ENCODE data around the gene GPC6.

The GPC6 gene

DNA sequence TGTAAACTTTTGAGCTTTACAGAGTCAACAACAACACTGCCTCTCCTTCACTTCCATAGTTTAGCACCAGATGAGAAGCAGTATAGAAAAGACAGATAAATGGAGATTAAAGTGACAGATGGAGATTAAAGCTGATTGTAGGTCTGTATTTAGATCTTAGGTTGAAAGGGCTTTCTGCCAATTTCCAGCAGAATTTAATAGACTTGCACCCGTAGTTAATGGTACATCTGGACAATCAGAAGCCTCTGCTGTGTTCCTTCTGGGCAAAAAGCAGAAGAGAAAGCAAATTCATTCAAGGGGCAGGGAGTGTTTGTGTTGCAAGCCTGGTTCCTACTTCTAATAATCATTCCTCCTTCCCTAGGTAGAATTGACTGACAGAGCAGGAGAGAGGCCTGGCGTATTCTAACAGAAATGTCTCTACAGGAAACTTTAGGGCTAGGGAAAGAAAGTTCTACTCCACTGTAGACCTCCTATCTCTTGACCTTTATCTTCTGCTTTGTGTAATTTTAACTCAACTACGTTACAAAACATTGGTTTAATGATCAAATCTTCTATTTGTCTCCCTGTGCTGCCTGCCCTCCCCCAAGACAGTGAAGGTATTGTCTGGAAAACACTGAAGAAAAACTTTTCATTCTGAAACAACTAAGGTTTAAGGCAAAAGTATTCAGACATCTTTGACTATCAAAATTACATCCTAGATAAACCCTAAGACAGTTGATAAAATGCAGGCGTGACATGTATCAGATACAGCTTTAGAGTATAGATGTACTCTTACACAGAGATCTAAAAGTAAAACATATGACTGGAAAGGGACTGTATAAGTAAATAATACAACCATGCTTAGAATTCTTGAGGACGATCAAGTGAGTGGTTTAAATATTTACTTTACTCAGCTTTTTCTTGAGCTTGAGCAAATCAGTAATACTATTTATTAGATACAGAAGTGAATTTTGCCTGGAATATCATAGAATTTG lies 44.4 kb downstream of the GPC6 start:
- DNase-seq (ENCODE audit: low spot score): no peak

DNA sequence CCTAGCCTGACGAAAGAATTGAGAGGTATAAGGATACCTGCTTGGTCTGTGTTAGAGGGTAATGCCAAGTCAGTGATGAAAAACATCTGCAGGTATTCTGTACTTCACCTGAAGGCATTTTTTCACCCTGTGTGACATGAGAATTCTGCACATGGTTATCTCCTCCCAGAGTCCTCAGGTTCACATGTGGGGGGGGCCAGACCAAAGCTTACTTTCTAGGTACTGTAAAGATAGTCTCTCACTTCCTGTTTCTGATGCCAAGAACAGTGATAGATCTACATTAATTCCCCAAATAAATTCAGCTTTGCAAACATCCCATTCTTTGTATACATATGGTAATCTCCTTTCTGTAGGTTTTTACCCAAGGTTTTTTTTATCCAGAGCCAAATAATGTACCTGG lies 53.4 kb downstream of the GPC6 start:
- DNase-seq (ENCODE audit: low spot score): no peak

DNA sequence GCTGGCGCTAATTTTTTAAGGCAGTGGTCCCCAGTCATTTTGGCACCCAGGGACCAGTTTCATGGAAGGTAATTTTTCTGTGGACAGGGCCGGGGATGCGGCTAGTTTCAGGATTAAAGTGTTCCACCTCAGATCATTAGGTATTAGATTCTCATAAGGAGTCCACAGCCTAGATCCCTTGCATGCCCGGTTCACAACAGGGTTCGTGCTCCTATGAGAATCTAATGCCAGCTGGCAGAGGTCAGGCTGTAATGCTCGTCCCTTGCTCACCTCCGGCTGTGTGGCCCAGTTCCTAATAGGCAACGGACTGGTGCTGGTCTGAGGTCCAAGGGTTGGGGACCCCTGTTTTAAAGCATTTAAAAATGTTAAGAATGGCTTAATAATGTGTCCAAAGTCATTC lies 54.1 kb downstream of the GPC6 start:
- no peak for DNase-seq (ENCODE audit: low spot score)

DNA sequence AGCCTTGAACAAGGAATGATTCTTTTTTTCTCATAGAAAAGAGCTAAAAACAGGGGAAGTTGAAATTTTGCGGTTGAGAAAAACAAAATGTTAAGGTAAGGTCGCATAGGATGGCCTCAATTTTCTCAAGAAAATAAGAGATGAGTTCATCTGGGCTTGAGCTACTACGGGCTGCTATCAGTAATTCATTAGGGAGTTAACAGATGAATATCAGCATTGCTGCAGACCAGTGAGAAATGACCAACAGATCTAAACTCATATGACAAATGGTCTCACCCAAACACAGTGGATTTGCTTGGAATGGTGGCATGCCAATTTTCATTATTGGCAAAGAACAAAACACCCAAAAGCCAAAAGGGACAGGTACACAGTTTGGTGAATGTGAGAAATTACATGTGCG lies 56.6 kb downstream of the GPC6 start:
- DNase-seq (ENCODE audit: low spot score): no peak

DNA sequence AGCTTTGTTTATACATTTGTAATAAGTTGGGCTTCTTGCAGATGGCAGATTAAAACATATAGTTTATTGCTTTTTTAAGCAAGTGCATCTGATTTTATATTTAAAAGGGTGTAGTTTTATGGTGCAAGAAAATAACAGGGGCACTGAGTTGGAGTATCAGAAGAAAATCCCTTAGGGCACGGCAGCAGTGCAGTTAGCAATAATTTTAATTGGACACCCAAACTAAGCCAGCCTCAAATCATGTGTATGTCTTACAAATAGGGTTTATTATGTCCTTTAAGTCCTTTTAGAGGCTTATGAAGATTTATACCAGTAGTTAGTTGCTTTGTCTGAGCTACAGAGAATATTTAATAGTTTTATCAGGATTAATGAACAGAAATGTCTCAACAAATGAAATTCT lies 57.5 kb downstream of the GPC6 start:
- no peak for DNase-seq (ENCODE audit: low spot score)

DNA sequence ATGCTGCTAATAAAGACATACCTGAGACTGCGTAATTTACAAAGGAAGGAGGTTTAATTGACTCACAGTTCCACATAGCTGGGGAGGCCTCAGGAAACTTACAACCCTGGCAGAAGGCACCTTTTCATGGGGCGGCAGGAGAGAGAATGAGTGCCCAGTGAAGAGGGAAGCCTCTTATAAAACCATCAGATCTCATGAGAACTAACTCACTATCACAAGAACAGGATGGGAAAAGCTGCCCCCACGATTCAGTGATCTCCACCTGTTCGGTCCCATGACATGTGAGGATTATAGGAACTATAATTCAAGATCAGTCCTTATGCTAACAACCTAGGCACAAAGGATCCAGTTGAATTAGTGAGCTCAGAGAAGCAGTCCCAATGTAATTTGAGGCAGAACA lies 59.4 kb downstream of the GPC6 start:
- no peak for DNase-seq (ENCODE audit: low spot score)

DNA sequence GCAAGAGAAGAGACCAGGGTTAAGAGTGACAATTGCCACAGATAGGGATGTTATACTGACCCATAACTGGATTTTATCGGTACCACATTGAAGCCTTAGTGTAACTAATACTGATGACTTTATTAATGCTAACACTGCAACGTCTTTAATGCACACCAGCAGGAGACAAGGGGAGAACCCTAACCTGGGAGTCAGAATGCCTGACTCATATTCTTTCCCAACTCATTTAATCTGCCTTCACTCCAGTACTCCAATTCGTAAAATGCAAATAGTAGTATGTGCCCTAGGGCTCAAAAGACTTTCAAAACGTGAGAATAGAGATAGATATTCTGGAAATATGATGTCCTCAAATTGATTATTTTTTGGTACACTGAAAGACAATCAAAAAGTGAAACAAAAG lies 62.4 kb downstream of the GPC6 start:
- no peak for DNase-seq (ENCODE audit: low spot score)

DNA sequence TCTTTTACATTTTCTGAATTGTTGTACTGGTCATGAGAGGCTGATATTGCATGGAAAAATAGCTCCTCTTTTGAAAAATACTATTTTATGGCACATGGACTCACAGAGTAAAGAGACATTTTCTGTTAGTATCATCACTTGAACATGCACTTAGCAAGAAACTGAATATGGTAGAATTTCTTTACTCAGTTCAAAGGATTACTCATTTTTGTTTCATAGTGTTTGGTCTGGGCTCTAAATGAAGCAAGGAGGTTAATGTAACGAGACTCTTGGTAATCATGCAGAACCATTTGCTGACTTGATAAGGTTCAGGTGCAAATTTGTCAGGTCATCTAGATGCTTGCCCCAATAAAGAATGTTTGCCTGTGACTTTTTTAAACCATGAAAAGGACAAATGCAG lies 63.2 kb downstream of the GPC6 start:
- no peak for DNase-seq (ENCODE audit: low spot score)

DNA sequence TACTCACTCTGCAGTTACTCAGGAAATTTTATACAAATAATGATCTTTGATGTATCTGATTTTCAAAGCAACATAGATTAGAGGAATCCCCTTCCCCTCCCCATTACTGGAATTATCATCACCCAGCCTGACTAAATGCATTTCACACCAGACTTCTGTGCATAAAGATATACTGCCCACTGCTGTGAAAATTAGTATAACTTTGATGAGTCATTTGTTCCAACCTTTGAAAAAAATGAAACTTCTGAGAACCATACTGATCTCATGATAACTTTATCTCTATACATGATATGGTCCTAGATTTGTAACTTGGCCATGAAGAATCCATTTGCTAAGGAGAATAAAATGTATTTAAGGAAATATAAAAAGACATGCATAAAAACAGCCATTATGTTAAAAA lies 63.9 kb downstream of the GPC6 start:
- no peak for DNase-seq (ENCODE audit: low spot score)

DNA sequence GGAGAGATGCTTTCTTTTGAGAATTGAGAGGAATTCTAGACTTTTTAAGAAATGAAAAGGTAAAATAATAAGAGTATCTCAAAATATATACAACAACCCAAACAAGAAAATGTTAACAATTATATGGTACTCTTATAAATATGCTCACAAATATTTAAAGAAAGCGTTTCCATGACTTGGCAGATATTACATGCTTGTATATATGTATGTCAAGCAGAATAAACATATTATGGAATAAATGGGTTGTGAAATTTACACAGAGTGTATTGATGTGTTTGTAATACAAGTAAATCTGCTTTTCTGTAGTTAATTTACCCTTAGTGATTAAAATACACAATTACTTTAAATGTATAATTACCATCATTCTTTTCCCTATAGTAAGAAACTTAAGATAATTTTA lies 65.8 kb downstream of the GPC6 start:
- DNase-seq (ENCODE audit: low spot score): no peak

DNA sequence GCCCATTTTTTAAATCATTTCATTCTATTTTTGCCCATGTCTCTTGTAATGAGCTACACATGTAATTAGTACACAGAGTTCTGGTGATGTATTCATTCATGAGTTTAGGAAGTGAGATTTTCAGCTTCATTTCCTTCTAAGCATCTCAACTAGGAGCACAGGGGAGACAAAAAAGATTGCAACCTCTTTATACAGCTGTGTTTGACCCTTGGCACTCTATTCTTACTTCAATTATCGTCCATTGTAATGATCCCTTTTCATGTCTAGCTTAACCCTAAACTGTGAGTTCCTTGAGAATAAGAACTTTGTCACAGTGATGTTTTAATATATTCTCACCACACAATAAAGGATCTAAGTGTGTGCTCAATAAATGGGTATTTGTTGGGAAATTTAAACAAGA lies 67.1 kb downstream of the GPC6 start:
- no peak for DNase-seq (ENCODE audit: low spot score)

DNA sequence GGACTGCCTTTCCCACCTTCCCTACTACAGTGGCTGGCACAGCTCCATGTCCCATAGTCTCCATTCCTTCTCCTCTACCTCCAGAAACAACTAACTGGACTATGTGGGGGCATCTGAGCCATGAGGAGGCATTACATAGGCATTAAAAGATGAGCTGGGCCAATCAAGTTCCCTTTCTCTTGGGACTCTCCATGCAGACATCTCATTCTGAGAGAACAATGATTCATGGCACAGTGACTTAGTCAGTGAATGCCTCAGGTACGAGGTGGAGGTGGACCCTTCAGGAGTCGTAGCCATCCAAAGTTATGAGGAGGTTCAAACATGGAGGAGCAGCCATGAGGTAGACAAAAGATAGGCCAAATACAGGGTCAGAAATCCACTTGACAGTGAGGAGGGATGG lies 70.0 kb downstream of the GPC6 start:
- DNase-seq (ENCODE audit: low spot score): no peak

DNA sequence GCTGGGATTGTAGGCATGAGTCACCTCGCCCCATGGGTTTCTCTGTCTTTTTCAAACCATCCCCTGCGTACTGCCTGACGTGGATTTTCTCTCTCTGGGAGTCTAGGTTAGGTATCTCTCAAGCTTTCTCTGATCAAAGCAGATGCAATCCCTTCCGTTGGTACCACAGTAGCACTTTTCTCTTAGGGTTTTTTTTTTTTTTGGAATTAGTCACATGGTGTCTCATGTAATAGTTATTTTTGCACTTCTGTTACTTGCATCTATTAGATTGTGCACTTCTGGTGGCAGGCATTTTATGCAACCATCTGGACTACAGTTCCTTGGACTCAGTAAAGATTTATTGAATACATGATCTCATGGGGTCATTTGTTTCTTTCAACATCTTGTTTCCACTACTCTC lies 72.1 kb downstream of the GPC6 start:
- DNase-seq (ENCODE audit: low spot score): no peak

DNA sequence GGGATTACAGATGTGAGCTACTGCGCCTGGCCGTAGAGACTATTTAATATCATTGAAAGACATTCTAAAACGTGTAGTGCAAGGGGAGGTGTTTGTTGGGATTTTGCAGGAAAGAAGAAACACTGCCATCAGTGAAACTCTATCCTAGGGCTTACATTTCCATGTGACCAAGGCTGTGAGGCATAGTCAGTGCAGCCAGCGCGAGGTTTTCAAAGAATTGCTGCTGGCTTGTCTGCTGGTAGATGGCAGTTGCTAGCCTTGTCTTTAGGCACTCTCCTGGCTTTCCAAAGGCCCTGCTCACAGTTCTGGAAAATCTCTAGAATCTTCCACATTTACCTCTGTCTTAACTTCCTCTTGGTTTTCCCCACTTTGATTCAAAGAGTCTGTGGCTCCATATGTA lies 77.5 kb downstream of the GPC6 start:
- no peak for DNase-seq (ENCODE audit: low spot score)

DNA sequence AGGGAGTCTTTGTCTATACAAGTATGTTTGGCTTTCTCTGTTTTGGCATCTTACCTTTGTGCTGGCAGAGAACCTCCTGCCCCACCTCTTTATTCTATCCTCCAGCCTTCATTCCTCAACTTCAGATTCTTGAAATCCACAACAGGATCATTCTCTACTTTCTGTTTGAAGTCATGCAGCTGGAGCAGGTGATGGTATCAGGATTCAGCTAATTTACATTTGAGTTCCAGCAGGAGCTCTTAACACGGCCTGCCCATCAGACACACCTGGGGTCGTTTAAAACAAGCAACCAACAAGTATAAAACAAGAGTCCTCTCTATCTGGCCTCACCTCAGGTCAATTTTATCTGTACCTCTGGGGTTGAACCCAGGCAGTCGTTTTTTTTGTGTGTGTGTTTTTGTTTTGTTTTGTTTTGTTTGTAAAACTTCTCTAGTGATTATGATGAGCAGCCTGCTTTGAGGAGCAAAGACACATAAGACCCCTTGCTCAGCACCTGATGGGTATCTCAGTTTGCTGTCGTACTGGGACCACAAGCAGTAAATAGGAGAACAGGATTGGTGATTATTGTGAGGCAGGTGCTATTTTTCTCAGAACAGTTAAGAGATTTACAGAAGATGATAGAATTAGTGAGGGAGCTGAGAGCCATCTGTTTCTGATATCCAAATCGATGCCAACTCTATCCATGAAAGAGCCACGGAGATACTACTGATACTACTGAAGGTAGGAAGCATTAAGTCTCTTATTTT lies 78.4 kb downstream of the GPC6 start:
- no peak for DNase-seq (ENCODE audit: low spot score)

DNA sequence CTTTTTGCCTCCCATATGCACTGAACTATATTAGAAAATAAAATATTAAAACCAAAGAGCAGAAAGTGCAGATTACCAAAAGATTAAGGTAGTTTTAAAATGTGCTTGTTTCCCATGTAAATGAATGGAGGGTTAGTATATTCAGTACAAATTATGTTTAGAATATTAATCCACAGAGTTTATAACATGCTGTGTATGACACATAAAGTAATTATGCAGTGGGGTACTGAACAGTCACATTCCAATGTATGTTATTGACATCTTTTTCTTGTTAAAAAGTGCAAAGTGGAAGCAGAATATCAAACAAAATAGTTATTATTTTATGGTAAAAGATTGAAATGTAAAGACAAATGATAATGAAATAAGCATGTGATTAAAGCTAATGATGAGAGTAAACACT lies 79.3 kb downstream of the GPC6 start:
- DNase-seq (ENCODE audit: low spot score): no peak

DNA sequence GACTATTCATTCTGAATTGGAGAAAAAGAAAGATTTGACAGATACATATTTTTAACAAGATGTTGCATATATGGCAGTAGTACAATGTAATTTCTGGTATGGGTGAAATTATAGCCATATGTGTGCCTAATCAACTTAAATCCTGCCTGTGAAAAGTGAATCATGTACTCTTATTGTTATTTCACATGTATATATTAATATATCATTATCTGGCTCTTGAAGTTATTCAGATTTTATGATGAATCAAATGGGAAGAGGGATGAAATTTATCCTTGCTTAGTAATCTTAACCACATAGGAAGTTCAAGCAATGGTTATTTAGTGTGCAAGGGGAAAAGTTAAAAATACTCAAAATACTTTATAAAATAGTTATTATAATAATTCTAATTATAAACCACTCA lies 80.5 kb downstream of the GPC6 start:
- DNase-seq (ENCODE audit: low spot score): no peak

DNA sequence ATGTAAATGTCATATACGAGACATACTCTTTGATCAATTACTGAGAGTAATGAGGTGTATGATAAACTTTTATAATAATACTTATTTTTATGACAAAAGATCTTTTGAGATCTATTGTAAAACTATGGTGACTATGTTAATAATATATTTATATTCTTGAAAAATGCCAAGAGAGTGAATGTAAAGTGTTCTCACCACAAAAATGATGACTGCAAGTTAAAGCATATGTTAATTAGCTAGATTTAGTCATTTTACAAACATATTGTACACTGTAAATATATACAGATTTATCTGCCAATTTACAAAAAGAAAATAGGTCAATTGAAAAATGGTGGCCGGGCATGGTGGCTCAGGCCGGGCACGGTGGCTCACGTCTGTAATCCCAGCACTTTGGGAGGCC lies 81.0 kb downstream of the GPC6 start:
- DNase-seq (ENCODE audit: low spot score): no peak

DNA sequence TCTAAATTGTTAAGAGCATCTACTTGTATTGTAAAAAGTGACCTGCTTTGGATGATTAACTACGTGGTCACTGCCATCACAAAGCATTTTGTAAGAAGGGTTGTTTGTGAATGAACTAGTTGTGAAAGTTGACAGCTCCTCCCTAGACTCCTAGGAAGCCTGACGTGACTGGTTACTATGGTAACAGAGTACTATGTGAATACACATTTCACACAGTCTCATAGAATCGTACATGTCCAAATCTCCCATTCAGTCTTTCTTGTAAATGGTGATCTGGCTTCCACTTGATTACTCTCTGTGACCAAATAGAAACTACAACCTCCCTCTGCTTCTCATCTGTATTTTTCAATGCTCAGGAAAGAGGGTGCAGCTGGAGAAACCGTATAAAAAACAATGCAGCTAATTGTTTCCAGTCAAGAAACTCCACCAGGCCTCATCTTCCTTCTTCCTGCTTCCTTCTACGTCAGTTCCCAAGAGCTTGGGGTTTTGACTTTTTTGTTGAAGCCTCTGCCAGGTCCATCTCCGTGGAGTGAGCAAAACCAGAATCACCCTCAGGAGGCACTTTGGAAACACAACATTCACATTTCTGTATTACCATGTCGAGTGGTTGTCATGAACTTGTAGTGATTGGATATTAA lies 83.4 kb downstream of the GPC6 start:
- no peak for DNase-seq (ENCODE audit: low spot score)

DNA sequence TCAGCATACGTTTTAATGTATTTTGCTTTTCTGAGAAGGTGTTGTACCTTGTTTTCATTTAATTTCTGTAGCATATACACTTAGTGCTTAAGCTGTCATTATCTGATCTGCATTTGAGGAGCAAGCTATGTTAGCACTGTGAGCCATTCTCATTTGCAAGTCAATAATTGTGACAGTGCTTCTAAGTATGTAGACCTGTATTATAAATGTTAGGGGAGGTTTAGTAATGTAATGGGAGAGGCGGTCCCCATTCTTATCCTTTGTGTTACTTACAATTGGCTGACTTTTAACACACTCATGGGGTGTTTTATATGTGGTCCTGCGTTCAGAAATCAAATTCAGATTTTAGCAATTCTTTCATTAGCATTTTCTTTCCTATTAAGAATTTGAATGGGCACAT lies 90.2 kb downstream of the GPC6 start:
- DNase-seq (ENCODE audit: low spot score): no peak

DNA sequence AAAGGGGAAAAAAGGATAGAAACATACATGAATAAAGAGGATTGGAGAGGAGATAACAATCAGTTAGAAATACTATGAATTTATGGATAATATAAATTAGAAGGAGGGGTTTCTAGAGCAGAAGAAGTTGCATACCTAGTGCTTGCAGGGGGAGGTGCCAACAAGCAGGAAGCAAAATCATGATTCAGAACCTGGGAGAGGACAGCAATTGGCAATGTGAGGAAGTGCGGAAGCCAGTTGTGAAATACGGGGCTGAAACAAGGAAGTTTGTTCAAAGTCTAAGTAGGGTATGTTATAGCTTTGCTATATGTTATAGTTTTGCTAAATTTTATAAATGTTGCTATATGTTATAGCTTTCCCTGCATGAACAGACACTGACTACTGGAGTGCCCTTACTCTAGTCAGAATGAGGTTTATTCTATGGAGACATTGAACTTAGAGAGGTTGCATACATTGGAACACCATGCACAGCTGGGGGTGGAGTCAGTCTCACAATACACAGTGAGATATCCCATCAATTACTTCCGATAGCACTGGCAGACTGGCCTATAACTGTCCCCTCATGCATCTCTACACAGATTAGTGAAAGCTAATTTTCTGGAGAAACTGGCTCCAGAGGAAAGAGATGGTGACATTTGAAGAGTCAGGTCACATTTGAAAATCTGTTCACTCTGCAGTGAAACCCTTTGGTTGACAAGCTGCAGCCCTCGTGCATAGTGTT lies 92.1 kb downstream of the GPC6 start:
- DNase-seq (ENCODE audit: low spot score): no peak

DNA sequence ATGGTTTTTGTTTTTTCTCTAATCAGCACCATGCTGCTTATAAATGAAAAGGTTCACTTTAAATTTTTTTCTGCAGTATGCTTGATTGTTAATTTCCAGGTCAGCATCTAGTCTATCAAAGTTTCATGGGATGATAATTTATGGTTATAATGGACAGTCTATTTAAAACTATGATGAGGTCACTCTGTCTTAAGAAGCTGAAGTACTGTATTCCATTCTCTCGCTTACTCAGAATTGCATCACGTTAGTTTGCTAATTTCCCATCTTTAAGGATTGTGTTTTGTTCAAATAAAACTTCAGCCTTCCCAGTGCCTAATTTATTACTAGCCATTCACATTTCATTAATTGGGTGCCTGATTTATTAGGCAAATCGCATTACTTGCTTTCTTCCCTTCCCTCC lies 94.3 kb downstream of the GPC6 start:
- no peak for DNase-seq (ENCODE audit: low spot score)

Measured in CD4-positive, alpha-beta T cell treated with Interleukin-15 for 4 hours (primary cell).